Vagina (tissue), 2 donors: Measurements from ENCODE around the gene RNF4. TPM values are rescaled to one million over a fixed set of nuclear protein-coding genes. Genes with fewer than 3 reads are reported as not detected.
"Not testable (repeated sequence)": the region's sequence is repeated elsewhere in the genome, so short reads cannot be mapped to it uniquely, and the experiment has no call there.

ENCODE experiments used
- DNase-seq, 2 donors: peaks; one replicate each; pipeline ENCODE4 v3.0.0-alpha.2; 2017; ENCODE audit errors: extremely low spot score in 2 of 2
- H3K27ac ChIP-seq: fragments of 200-600 bp; sonication (generic); one replicate; pipeline ENCODE4 v1.5.1; 2019
- H3K27me3 ChIP-seq: fragments of 200-600 bp; sonication (generic); one replicate; pipeline ENCODE4 v1.5.1; 2019
- H3K36me3 ChIP-seq, 2 donors: fragments of 200-600 bp; sonication (generic); one replicate each; pipeline ENCODE4 v1.5.1; 2017 to 2019
- H3K4me1 ChIP-seq: fragments of 200-600 bp; sonication (generic); one replicate; pipeline ENCODE4 v1.5.1; 2019
- H3K4me3 ChIP-seq, 2 donors: fragments of 200-600 bp; sonication (generic); 1 replicate in 1 of 2; 2 replicates in 1 of 2; pipeline ENCODE4 v1.5.1; 2016 to 2019
- H3K9me3 ChIP-seq: fragments of 200-600 bp; sonication (generic); one replicate; pipeline ENCODE4 v1.5.1; 2019
- CTCF ChIP-seq, 3 experiments: fragments of 450-650 bp in 2 of 3; fragments of 200-600 bp in 1 of 3; sonication (generic) in 1 of 3; IDR thresholded peaks; one replicate each; pipeline ENCODE4 v1.5.1; 2017 to 2019; ENCODE audit warnings: antibody characterized with exemption in 3 of 3, mild to moderate bottlenecking in 2 of 3, moderate library complexity in 2 of 3
- POLR2A ChIP-seq, 2 donors: fragments of 450-650 bp; IDR thresholded peaks; one replicate each; pipeline ENCODE4 v1.6.1; 2017; ENCODE audit warnings: antibody characterized with exemption in 2 of 2, mild to moderate bottlenecking in 2 of 2, moderate library complexity in 2 of 2
- POLR2AphosphoS5 ChIP-seq, 2 donors: sonication (generic); formaldehyde crosslinking; IDR thresholded peaks; one replicate each; pipeline ENCODE4 v1.9.0; 2017; ENCODE audit warnings: antibody characterized with exemption in 2 of 2, mild to moderate bottlenecking in 2 of 2, low read depth in 1 of 2; ENCODE audit not compliant: insufficient read depth in 1 of 2
- intact Hi-C: fragments of 100-400 bp; cut with DNase I; formaldehyde crosslinking; loops from one replicate; pipeline ENCODE4 v1.15.1; 2023
- total RNA-seq: library from RNA; depleted of rRNA; stranded (reverse); fragments of >200 nt; gene quantifications from one replicate; pipeline ENCODE4 v1.2.3, GENCODE V29; 2016

Gene RNF4
- total RNA-seq, 1 donor from 2014 or later: 30.2 TPM

- peaks cover 0 to 18% of the 10 kb centered on the region in 2 donors for H3K36me3 ChIP-seq
- intact Hi-C loops: no loop called here
- DNase-seq: no peak
Observed at GRCh38 chr4:2507259-2507658, 38.4 kb downstream of the RNF4 start.

GRCh38 chr4:2507855-2508254 is 38.9 kb downstream of the RNF4 start:
- no peak overlapping the region for H3K27ac ChIP-seq
- no peaks in the 10 kb centered on the region for H3K4me1 ChIP-seq
- no peaks in the 10 kb centered on the region for H3K9me3 ChIP-seq
- H3K27me3 ChIP-seq: no peaks in the 10 kb centered on the region
- TF ChIP-seq POLR2AphosphoS5 (IDR thresholded peaks at IDR 0.05; ENCODE audit: insufficient read depth in 1 of 2, low read depth in 1 of 2) (no peak), CTCF (IDR thresholded peaks at IDR 0.05) (no peak), POLR2A (IDR thresholded peaks at IDR 0.05) (no peak)
- intact Hi-C loops: no loop called here
- DNase-seq: no peak
- H3K36me3 ChIP-seq: peaks cover 0 to 24% of the 10 kb centered on the region in 2 donors
- no peak overlapping the region for H3K4me3 ChIP-seq

More at GRCh38 chr4:2507259-2507658, 38.4 kb downstream of the RNF4 start:
- Histone ChIP-seq H3K27ac (no peak overlapping the region), H3K9me3 (no peaks in the 10 kb centered on the region), H3K27me3 (no peaks in the 10 kb centered on the region), H3K4me1 (no peaks in the 10 kb centered on the region), H3K4me3 (no peak overlapping the region)
- TF ChIP-seq POLR2A (IDR thresholded peaks at IDR 0.05): no peak
- no peak for TF ChIP-seq CTCF (IDR thresholded peaks at IDR 0.05)
- TF ChIP-seq POLR2AphosphoS5 (IDR thresholded peaks at IDR 0.05; ENCODE audit: insufficient read depth in 1 of 2, low read depth in 1 of 2): no peak

GRCh38 chr4:2510351-2511259 is 41.7 kb downstream of the RNF4 start:
- Histone ChIP-seq H3K4me3 (no peak overlapping the region), H3K36me3 (peaks cover 0 to 48% of the 10 kb centered on the region in 2 donors), H3K9me3 (no peaks in the 10 kb centered on the region), H3K27me3 (no peaks in the 10 kb centered on the region), H3K4me1 (no peaks in the 10 kb centered on the region), H3K27ac (no peak overlapping the region)
- TF ChIP-seq CTCF (IDR thresholded peaks at IDR 0.05): no peak
- no peak for TF ChIP-seq POLR2A (IDR thresholded peaks at IDR 0.05)
- intact Hi-C loops: no loop called here
- DNase-seq: no peak

GRCh38 chr4:2511645-2512131 is 42.8 kb downstream of the RNF4 start:
- H3K27me3 ChIP-seq: no peaks in the 10 kb centered on the region
- peaks cover 5% of the 10 kb centered on the region for H3K4me1 ChIP-seq
- DNase-seq: no peak
- intact Hi-C loops: no loop called here
- H3K9me3 ChIP-seq: no peaks in the 10 kb centered on the region
- no peak overlapping the region for H3K27ac ChIP-seq
- TF ChIP-seq POLR2AphosphoS5 (IDR thresholded peaks at IDR 0.05; ENCODE audit: insufficient read depth in 1 of 2, low read depth in 1 of 2): no peak
- H3K36me3 ChIP-seq: peaks cover 0 to 48% of the 10 kb centered on the region in 2 donors
- no peak overlapping the region for H3K4me3 ChIP-seq

GRCh38 chr4:2512396-2513135 is 43.7 kb downstream of the RNF4 start:
- Histone ChIP-seq H3K4me3 (no peak overlapping the region), H3K27me3 (no peaks in the 10 kb centered on the region), H3K36me3 (peaks cover 0 to 43% of the 10 kb centered on the region in 2 donors), H3K4me1 (peaks cover 5% of the 10 kb centered on the region), H3K9me3 (no peaks in the 10 kb centered on the region), H3K27ac (no peak overlapping the region)
- TF ChIP-seq CTCF (IDR thresholded peaks at IDR 0.05) (no peak), POLR2A (IDR thresholded peaks at IDR 0.05) (no peak), POLR2AphosphoS5 (IDR thresholded peaks at IDR 0.05; ENCODE audit: insufficient read depth in 1 of 2, low read depth in 1 of 2) (no peak)
- intact Hi-C loops: no loop called here
- no peak for DNase-seq

- H3K4me3 ChIP-seq, H3K27ac ChIP-seq, DNase-seq, H3K4me1 ChIP-seq, H3K9me3 ChIP-seq, H3K27me3 ChIP-seq, intact Hi-C loops: not testable (repeated sequence)
- H3K36me3 ChIP-seq: peaks cover 0 to 39% of the 10 kb centered on the region in 2 donors
Observed at GRCh38 chr4:2514193-2514592, 45.3 kb downstream of the RNF4 start.

- H3K27ac ChIP-seq: peak overlapping the region; percentile 38
Observed at GRCh38 chr4:2514944-2515343, 46.0 kb downstream of the RNF4 start.

More at GRCh38 chr4:2514944-2515343, 46.0 kb downstream of the RNF4 start:
- H3K4me3 ChIP-seq, intact Hi-C loops, H3K27me3 ChIP-seq, H3K4me1 ChIP-seq, DNase-seq, H3K9me3 ChIP-seq: not testable (repeated sequence)
- peaks cover 0 to 39% of the 10 kb centered on the region in 2 donors for H3K36me3 ChIP-seq
